ENCODE data around the gene VIP.
"Not testable (repeated sequence)": the region's sequence is repeated elsewhere in the genome, so short reads cannot be mapped to it uniquely, and the experiment has no call there.

The VIP gene

DNA sequence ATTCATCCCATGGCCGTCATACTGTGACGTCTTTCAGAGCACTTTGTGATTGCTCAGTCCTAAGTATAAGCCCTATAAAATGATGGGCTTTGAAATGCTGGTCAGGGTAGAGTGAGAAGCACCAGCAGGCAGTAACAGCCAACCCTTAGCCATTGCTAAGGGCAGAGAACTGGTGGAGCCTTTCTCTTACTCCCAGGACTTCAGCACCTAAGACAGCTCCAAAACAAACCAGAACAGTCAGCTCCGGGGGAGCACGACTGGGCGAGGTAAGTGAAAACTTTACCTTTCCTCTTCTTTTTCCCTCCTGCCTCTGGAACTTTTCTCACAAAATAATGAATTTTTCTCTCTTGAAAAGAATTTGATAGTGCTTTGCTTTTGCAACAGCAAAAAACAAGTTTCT lies at the start of gene VIP:
TSS of gene VIP (plus strand) at position 104 of the 400 bp plus-strand sequence. CDS start 1,381 bp downstream, outside the sequence.
- Histone ChIP-seq H3K9ac (ENCODE audit: low read depth in 1 of 2, low read length in 2 of 2) (no peak within 1 kb of the TSS), H3K27ac (ENCODE audit: low read depth in 2 of 2, low read length in 2 of 2) (no peak within 1 kb of the TSS), H3K4me3 (ENCODE audit: low read length in 2 of 2) (no peak within 1 kb of the TSS), H3K36me3 (ENCODE audit: control insufficient read depth in 2 of 2, insufficient read depth in 2 of 2, low read length in 2 of 2) (no peaks in the 10 kb centered on the region), H3K9me3 (ENCODE audit: control insufficient read depth in 2 of 2, low read length in 2 of 2) (no peaks in the 10 kb centered on the region), H3K4me1 (ENCODE audit: control insufficient read depth in 2 of 2, insufficient read depth in 2 of 2, low read length in 2 of 2) (no peaks in the 10 kb centered on the region), H3K27me3 (ENCODE audit: control insufficient read depth in 2 of 2, insufficient read depth in 2 of 2, low read length in 2 of 2) (no peaks in the 10 kb centered on the region)

DNA sequence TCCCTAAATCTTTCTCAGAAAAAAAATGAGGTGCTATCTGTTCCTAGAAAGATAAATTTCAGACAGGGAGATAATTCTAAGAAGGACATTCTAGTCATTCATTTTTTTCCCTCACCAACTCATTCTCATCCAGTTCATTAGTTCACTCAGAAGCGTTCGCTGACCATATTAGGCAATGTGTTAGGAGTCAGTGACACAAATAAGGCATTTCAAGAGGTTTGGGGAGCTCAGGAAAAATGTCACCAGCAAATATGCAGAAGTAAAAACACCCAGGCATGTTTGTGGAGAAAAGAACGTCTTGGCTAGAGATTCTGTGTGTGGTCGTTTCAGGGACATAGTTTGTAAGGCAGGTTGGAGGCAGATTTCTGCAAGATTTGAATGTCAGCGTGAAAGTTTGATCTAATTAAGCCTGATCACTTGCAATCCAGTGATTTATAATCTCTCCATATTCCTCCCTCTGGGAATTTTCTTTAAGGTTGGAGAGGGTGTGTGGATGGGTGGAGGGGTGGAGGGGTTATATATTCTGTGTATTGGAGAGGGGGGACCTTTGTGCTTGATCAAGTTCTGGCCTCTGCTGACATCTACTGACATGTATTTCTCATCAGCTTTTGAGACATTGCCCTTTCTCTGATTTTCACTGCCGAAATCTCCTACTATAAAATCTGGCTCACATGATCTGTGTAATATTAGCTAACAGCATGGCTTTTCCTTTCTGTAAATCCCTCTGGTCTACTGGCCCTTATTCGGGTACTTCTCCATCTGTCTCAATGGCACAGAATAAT lies 49.3 kb upstream of the VIP start:
- H3K4me1 ChIP-seq (ENCODE audit: control insufficient read depth in 2 of 2, insufficient read depth in 2 of 2, low read length in 2 of 2), result no peaks in the 10 kb centered on the region
- no peaks in the 10 kb centered on the region for H3K36me3 ChIP-seq (ENCODE audit: control insufficient read depth in 2 of 2, insufficient read depth in 2 of 2, low read length in 2 of 2)
- H3K4me3 ChIP-seq (ENCODE audit: low read length in 2 of 2), result no peak overlapping the region
- no peaks in the 10 kb centered on the region for H3K9me3 ChIP-seq (ENCODE audit: control insufficient read depth in 2 of 2, low read length in 2 of 2)
- H3K27ac ChIP-seq (ENCODE audit: low read depth in 2 of 2, low read length in 2 of 2), result no peak overlapping the region
- H3K9ac ChIP-seq (ENCODE audit: low read depth in 1 of 2, low read length in 2 of 2), result no peak overlapping the region
- no peaks in the 10 kb centered on the region for H3K27me3 ChIP-seq (ENCODE audit: control insufficient read depth in 2 of 2, insufficient read depth in 2 of 2, low read length in 2 of 2)

DNA sequence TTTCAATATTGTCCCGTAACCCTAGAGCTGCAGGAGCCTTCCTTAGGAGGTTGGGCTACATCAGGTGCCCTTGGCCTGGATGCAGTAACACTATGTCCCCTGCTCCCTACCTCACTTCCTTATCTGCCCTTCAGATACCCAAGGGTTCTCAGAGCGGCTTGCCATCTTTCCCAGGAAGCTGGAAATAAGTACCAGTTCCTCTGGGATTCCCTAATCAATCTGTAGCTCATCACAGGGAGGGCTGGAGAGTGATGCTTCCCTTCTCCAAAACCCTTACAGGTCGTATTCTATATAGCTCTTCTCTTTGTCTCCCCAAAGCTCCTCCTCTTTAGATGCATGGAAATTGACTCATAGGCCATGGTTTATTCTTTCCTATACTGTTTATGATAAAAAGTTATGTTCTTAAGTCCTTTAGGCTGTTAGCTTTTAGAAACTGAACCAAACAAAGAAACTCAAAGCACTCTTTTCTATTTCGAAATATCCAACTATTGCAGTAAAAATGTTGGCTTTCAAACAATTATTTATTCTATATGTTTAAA lies 48.7 kb upstream of the VIP start:
- no peaks in the 10 kb centered on the region for H3K27me3 ChIP-seq (ENCODE audit: control insufficient read depth in 2 of 2, insufficient read depth in 2 of 2, low read length in 2 of 2)
- H3K4me3 ChIP-seq (ENCODE audit: low read length in 2 of 2), result no peak overlapping the region
- H3K9ac ChIP-seq (ENCODE audit: low read depth in 1 of 2, low read length in 2 of 2), result no peak overlapping the region
- H3K36me3 ChIP-seq (ENCODE audit: control insufficient read depth in 2 of 2, insufficient read depth in 2 of 2, low read length in 2 of 2), result no peaks in the 10 kb centered on the region
- no peak overlapping the region for H3K27ac ChIP-seq (ENCODE audit: low read depth in 2 of 2, low read length in 2 of 2)
- H3K9me3 ChIP-seq (ENCODE audit: control insufficient read depth in 2 of 2, low read length in 2 of 2), result no peaks in the 10 kb centered on the region
- H3K4me1 ChIP-seq (ENCODE audit: control insufficient read depth in 2 of 2, insufficient read depth in 2 of 2, low read length in 2 of 2), result no peaks in the 10 kb centered on the region

DNA sequence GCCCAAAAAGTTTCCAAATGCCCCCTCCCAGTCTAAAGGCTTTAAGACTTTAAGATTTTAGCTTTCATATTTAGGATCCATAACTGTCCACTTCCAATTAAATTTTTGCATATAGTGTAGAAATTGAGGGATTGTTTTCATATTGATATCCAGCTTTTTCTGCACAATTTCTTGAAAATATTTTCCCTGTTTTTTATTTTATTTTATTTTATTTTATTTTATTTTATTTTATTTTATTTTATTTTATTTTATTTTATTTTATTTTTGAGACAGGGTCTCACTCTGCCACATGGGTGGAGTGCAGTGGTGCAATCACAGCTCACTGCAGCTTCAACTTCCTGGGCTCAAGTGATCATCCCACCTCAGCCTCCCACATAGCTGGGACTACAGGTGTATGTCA lies 46.8 kb upstream of the VIP start:
- not testable (repeated sequence) for H3K9me3 ChIP-seq (ENCODE audit: control insufficient read depth in 2 of 2, low read length in 2 of 2); H3K4me1 ChIP-seq (ENCODE audit: control insufficient read depth in 2 of 2, insufficient read depth in 2 of 2, low read length in 2 of 2); H3K9ac ChIP-seq (ENCODE audit: low read depth in 1 of 2, low read length in 2 of 2); H3K27me3 ChIP-seq (ENCODE audit: control insufficient read depth in 2 of 2, insufficient read depth in 2 of 2, low read length in 2 of 2); H3K4me3 ChIP-seq (ENCODE audit: low read length in 2 of 2); H3K27ac ChIP-seq (ENCODE audit: low read depth in 2 of 2, low read length in 2 of 2); H3K36me3 ChIP-seq (ENCODE audit: control insufficient read depth in 2 of 2, insufficient read depth in 2 of 2, low read length in 2 of 2)

DNA sequence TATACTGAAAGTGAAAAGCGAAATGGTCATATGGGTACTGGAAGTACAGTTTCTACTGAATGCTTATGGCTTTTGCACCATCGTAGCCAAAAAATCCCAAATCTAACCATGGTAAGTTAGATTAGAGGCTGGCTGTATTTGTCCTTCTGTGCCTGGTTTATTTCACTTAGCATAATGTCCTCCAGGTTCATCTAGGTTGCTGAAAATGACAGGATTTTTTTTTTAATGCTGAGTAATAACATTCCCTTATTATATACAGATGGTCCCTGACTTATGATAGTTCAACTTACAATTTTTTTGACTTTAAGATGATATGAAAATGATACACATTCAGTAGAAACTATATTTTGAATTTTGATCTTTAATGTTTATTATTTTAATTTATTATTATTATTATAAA lies 45.3 kb upstream of the VIP start:
- H3K4me1 ChIP-seq (ENCODE audit: control insufficient read depth in 2 of 2, insufficient read depth in 2 of 2, low read length in 2 of 2), result no peaks in the 10 kb centered on the region
- H3K9me3 ChIP-seq (ENCODE audit: control insufficient read depth in 2 of 2, low read length in 2 of 2), result no peaks in the 10 kb centered on the region
- H3K36me3 ChIP-seq (ENCODE audit: control insufficient read depth in 2 of 2, insufficient read depth in 2 of 2, low read length in 2 of 2), result no peaks in the 10 kb centered on the region
- H3K27me3 ChIP-seq (ENCODE audit: control insufficient read depth in 2 of 2, insufficient read depth in 2 of 2, low read length in 2 of 2), result no peaks in the 10 kb centered on the region
- no peak overlapping the region for H3K9ac ChIP-seq (ENCODE audit: low read depth in 1 of 2, low read length in 2 of 2)
- no peak overlapping the region for H3K4me3 ChIP-seq (ENCODE audit: low read length in 2 of 2)
- no peak overlapping the region for H3K27ac ChIP-seq (ENCODE audit: low read depth in 2 of 2, low read length in 2 of 2)

DNA sequence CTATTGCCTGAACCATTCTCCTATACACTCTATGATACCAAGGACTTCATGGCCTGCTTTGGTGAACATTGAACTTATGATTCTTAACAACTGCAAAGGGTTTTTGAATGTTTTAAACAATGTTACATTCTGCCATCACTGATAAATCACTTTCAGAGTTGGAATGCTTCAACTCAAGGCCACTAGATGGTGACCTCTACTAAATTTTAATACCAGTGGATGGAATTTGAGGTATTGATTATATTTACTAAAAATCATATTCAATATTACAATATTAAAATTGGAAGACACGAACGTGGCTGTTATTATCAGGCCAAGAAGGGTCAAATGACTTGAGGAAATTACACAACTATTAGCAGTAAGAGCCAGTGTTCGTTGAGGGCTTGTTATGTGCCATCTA lies 34.3 kb upstream of the VIP start:
- Histone ChIP-seq H3K4me1 (ENCODE audit: control insufficient read depth in 2 of 2, insufficient read depth in 2 of 2, low read length in 2 of 2) (no peaks in the 10 kb centered on the region), H3K36me3 (ENCODE audit: control insufficient read depth in 2 of 2, insufficient read depth in 2 of 2, low read length in 2 of 2) (no peaks in the 10 kb centered on the region), H3K27me3 (ENCODE audit: control insufficient read depth in 2 of 2, insufficient read depth in 2 of 2, low read length in 2 of 2) (no peaks in the 10 kb centered on the region), H3K27ac (ENCODE audit: low read depth in 2 of 2, low read length in 2 of 2) (no peak overlapping the region), H3K9me3 (ENCODE audit: control insufficient read depth in 2 of 2, low read length in 2 of 2) (no peaks in the 10 kb centered on the region), H3K9ac (ENCODE audit: low read depth in 1 of 2, low read length in 2 of 2) (no peak overlapping the region), H3K4me3 (ENCODE audit: low read length in 2 of 2) (no peak overlapping the region)

DNA sequence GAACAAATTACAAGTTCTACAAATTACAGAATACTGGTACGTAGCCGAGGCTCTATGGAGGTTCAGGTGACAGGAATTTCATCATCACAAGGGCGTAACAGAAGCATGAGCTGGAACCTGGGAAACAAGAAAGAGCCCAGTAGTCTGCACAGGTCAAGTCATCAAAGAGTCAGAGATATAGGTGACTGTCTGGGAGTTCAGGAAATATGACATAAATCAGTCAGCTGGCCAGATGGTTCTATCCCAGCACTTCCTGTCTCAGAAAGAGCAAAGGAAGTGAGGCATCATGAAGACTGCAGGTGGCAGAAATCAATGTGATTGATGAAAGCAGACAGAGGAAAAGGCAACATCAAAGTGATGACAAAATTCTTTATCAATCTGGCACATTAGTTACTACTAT lies 29.6 kb upstream of the VIP start:
- Histone ChIP-seq H3K27ac (ENCODE audit: low read depth in 2 of 2, low read length in 2 of 2) (no peak overlapping the region), H3K9me3 (ENCODE audit: control insufficient read depth in 2 of 2, low read length in 2 of 2) (no peaks in the 10 kb centered on the region), H3K9ac (ENCODE audit: low read depth in 1 of 2, low read length in 2 of 2) (no peak overlapping the region), H3K4me3 (ENCODE audit: low read length in 2 of 2) (no peak overlapping the region), H3K4me1 (ENCODE audit: control insufficient read depth in 2 of 2, insufficient read depth in 2 of 2, low read length in 2 of 2) (no peaks in the 10 kb centered on the region), H3K36me3 (ENCODE audit: control insufficient read depth in 2 of 2, insufficient read depth in 2 of 2, low read length in 2 of 2) (no peaks in the 10 kb centered on the region), H3K27me3 (ENCODE audit: control insufficient read depth in 2 of 2, insufficient read depth in 2 of 2, low read length in 2 of 2) (no peaks in the 10 kb centered on the region)

DNA sequence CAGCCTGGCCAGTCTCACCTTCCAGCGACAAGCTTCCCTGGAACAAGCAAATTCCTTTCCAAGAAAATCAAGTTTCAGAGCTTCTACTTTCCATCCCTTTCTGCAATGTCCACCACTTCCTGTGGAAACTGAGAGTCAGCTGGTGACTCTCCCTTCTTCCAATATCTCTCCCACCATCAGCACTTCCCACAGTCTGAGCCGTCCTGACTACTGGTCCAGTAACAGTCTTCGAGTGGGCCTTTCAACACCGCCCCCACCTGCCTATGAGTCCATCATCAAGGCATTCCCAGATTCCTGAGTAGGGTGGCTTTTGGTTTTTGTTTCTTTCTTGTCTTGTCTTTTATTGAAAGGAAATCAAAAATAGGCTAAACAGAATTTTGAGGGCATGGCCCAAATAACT lies 28.6 kb upstream of the VIP start:
- H3K9ac ChIP-seq (ENCODE audit: low read depth in 1 of 2, low read length in 2 of 2), result no peak overlapping the region
- no peak overlapping the region for H3K27ac ChIP-seq (ENCODE audit: low read depth in 2 of 2, low read length in 2 of 2)
- H3K27me3 ChIP-seq (ENCODE audit: control insufficient read depth in 2 of 2, insufficient read depth in 2 of 2, low read length in 2 of 2), result no peaks in the 10 kb centered on the region
- no peaks in the 10 kb centered on the region for H3K9me3 ChIP-seq (ENCODE audit: control insufficient read depth in 2 of 2, low read length in 2 of 2)
- H3K36me3 ChIP-seq (ENCODE audit: control insufficient read depth in 2 of 2, insufficient read depth in 2 of 2, low read length in 2 of 2), result no peaks in the 10 kb centered on the region
- no peak overlapping the region for H3K4me3 ChIP-seq (ENCODE audit: low read length in 2 of 2)
- H3K4me1 ChIP-seq (ENCODE audit: control insufficient read depth in 2 of 2, insufficient read depth in 2 of 2, low read length in 2 of 2), result no peaks in the 10 kb centered on the region

DNA sequence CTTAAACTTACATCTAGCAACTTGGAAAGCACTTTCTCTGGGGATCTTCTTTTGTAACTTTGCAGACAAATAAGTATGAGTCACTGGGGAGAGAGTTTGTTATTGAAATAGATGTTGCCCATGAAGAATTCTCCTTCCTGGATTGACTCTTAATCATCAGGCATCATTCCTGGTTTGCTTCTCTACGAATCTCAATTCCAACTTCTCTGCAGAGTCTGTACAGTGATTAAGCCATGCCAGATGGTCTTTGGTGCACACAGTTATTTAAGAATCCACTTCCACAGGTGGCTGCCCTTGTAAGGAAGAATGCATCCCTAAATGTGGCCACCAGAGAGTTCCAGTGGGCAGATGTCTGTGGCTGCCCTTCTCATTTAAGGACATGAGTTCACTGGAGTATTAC lies 27.2 kb upstream of the VIP start:
- no peaks in the 10 kb centered on the region for H3K27me3 ChIP-seq (ENCODE audit: control insufficient read depth in 2 of 2, insufficient read depth in 2 of 2, low read length in 2 of 2)
- no peak overlapping the region for H3K9ac ChIP-seq (ENCODE audit: low read depth in 1 of 2, low read length in 2 of 2)
- no peaks in the 10 kb centered on the region for H3K9me3 ChIP-seq (ENCODE audit: control insufficient read depth in 2 of 2, low read length in 2 of 2)
- no peak overlapping the region for H3K27ac ChIP-seq (ENCODE audit: low read depth in 2 of 2, low read length in 2 of 2)
- H3K4me3 ChIP-seq (ENCODE audit: low read length in 2 of 2), result no peak overlapping the region
- H3K36me3 ChIP-seq (ENCODE audit: control insufficient read depth in 2 of 2, insufficient read depth in 2 of 2, low read length in 2 of 2), result no peaks in the 10 kb centered on the region
- H3K4me1 ChIP-seq (ENCODE audit: control insufficient read depth in 2 of 2, insufficient read depth in 2 of 2, low read length in 2 of 2), result no peaks in the 10 kb centered on the region

DNA sequence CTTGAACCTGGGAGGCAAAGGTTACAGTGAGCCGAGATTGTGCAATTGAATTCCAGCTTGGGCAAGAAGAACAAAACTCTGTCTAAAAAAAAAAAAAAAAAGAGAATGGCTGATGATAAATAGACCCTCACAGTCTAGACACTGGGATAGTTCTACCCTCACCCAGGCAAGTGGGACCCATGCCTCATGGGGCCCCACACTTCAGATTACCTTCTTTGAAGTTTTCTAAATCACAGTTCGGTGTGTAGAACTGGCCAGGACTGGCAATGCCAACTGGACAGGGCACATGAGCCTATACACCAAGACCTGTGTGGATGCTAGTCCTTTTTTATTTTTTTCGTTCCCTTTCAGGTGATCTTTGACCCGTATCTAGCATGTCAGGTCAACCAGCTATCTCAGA lies 24.3 kb upstream of the VIP start:
- Histone ChIP-seq H3K4me3 (ENCODE audit: low read length in 2 of 2) (no peak overlapping the region), H3K9ac (ENCODE audit: low read depth in 1 of 2, low read length in 2 of 2) (no peak overlapping the region), H3K36me3 (ENCODE audit: control insufficient read depth in 2 of 2, insufficient read depth in 2 of 2, low read length in 2 of 2) (no peaks in the 10 kb centered on the region), H3K27me3 (ENCODE audit: control insufficient read depth in 2 of 2, insufficient read depth in 2 of 2, low read length in 2 of 2) (no peaks in the 10 kb centered on the region), H3K4me1 (ENCODE audit: control insufficient read depth in 2 of 2, insufficient read depth in 2 of 2, low read length in 2 of 2) (no peaks in the 10 kb centered on the region), H3K27ac (ENCODE audit: low read depth in 2 of 2, low read length in 2 of 2) (no peak overlapping the region), H3K9me3 (ENCODE audit: control insufficient read depth in 2 of 2, low read length in 2 of 2) (no peaks in the 10 kb centered on the region)
